ENCODE data around the gene TBCC. TPM values are rescaled to one million over a fixed set of nuclear protein-coding genes. Genes with fewer than 3 reads are reported as not detected.
A peak's percentile ranks its signal among the peaks of the same experiment; 100 is the strongest.

The TBCC gene
- total and polyA plus RNA-seq, 2 of the 13 experiments (the other 11 are each of a cell fraction or from before 2014, with no cell fraction given) = 14.8 to 36.1 TPM

DNA sequence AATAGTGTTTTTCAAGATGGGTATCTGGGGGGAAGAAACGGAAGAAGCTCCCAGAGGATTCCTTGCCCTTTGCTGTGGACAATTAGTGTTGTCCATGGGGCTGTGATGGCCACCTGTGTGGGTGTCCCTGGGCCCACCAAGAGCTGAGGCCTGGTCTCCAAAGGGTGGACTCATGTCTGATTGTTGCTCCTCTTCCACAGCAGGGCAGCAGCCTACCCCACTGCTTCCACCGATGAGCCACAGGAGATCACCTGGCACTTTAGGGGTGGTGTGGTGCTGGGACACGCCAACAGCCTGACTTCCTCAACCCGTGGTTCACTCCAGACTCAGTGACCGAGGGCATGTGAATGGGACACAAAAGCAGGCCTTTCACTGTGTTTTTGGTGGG is 48.6 kb downstream of the TBCC start (continued):
- no peak for TF ChIP-seq ZFP91 (CRISPR knock-in tag; IDR thresholded peaks at IDR 0.05; ENCODE audit: borderline replicate concordance)
- TF ChIP-seq ZNF607 (CRISPR knock-in tag; IDR thresholded peaks at IDR 0.05; ENCODE audit: borderline replicate concordance) = no peak
- no peak for TF ChIP-seq STAT5B (CRISPR knock-in tag; IDR thresholded peaks at IDR 0.05)
- TF ChIP-seq RBM22 (optimal IDR thresholded peaks at IDR 0.05; ENCODE audit: low read length) = no peak

- intact Hi-C loops (cut with micrococcal nuclease; ENCODE audit: unreplicated experiment) = no loop called here
- CTCF ChIA-PET (ENCODE audit: low intra/inter-chr PET ratio, low total read pairs) = no interaction called here
- no peaks in the 10 kb centered on the region for H3K9me3 ChIP-seq (ENCODE audit: low read length)
- H2AFZ ChIP-seq (ENCODE audit: low read length) = no peak overlapping the region
- no peaks in the 10 kb centered on the region for H3K4me1 ChIP-seq (ENCODE audit: insufficient read depth, low read length)
- H4K20me1 ChIP-seq (ENCODE audit: insufficient read depth, low read length) = no peaks in the 10 kb centered on the region
- 80% methylated on average over 7 of the region's 7 CpGs for WGBS (ENCODE audit: low lambda C conversion rate)
- no peak for DNase-seq (ENCODE audit: low spot score)
- H3K4me2 ChIP-seq (ENCODE audit: low read depth, low read length) = no peak overlapping the region
- TF ChIP-seq ELK4 (CRISPR knock-in tag; IDR thresholded peaks at IDR 0.05; ENCODE audit: borderline replicate concordance) (no peak), MAFK (conservative IDR thresholded peaks at IDR 0.05 in 1 of 2, IDR thresholded peaks at IDR 0.05 in 1 of 2; ENCODE audit: low read length in 2 of 2) (peak; percentile 84 to 88), ZNF333 (CRISPR knock-in tag; IDR thresholded peaks at IDR 0.05; ENCODE audit: borderline replicate concordance) (no peak), ZFP62 (CRISPR knock-in tag; IDR thresholded peaks at IDR 0.05) (no peak), FOXP1 (IDR thresholded peaks at IDR 0.05) (no peak), FOXP1 (CRISPR knock-in tag; IDR thresholded peaks at IDR 0.05) (no peak), ZNF121 (CRISPR knock-in tag; IDR thresholded peaks at IDR 0.05) (no peak), THRA (CRISPR knock-in tag; IDR thresholded peaks at IDR 0.05; ENCODE audit: borderline replicate concordance) (no peak), HDAC6 (IDR thresholded peaks at IDR 0.05; ENCODE audit: low read depth, low read length) (no peak), MAFF (IDR thresholded peaks at IDR 0.05; ENCODE audit: low read depth, low read length) (peak; percentile 81)
- no peak overlapping the region for H3K9ac ChIP-seq (ENCODE audit: insufficient read depth, low read depth, low read length)
- H3K27me3 ChIP-seq (ENCODE audit: control insufficient read depth in 1 of 2, insufficient read depth in 2 of 2, low read length in 2 of 2) = no peaks in the 10 kb centered on the region
- no TSS peak for BruUV-seq (replicated peaks)
- in situ Hi-C loops (cut with HindIII; ENCODE audit: extremely low pct_ligation_motif_present, low pct_unique_long_range_greater_than_20kb) = no loop called here
- POLR2A ChIA-PET = no interaction called here
- no peak for ATAC-seq
- H3K4me3 ChIP-seq (replicated peaks in 1 of 3; ENCODE audit: insufficient read depth in 1 of 3, low read depth in 2 of 3, low read length in 3 of 3) = no peak overlapping the region
- FAIRE-seq = peak; percentile 12
- H3K36me3 ChIP-seq (replicated peaks in 1 of 2; ENCODE audit: control insufficient read depth in 1 of 2, insufficient read depth in 2 of 2, low read length in 2 of 2) = peaks cover 6 to 11% of the 10 kb centered on the region in 2 experiments
- H3K27ac ChIP-seq (ENCODE audit: extremely low read length, insufficient read depth, low read length) = no peak overlapping the region
- H3K79me2 ChIP-seq (ENCODE audit: insufficient read depth, low read length) = no peaks in the 10 kb centered on the region
These were observed 49.2 kb downstream of the TBCC start for GRCh38 chr6:42696526-42697267.
